ENCODE data around the gene LRR1. TPM values are rescaled to one million over a fixed set of nuclear protein-coding genes. Genes with fewer than 3 reads are reported as not detected.
"Not testable (repeated sequence)": the region's sequence is repeated elsewhere in the genome, so short reads cannot be mapped to it uniquely, and the experiment has no call there.

The LRR1 gene
- total and polyA plus RNA-seq, 7 donors: 2.4 to 7.2 (median 4.9) TPM

DNA sequence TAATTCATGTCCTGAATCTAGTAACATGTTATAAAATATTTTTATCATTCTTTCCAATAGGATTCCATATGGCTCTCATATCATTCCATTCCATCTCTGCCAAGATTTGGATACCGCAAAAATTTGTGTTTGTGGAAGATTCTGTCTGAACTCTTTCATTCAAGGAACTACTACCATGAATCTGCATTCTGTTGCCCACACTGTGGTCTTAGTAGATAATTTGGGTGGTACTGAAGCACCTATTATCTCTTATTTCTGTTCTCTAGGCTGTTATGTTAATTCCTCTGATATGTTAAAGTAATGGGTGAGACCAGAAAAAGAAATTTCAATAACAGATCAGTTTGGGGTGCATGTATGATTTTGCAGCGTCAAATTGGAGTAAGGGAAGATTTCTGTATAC, 15.5 kb downstream of the LRR1 start:
- Histone ChIP-seq H3K9me3 (no peaks in the 10 kb centered on the region), H3K27ac (no peak overlapping the region), H3K36me3 (ENCODE audit: insufficient read depth in 1 of 2, low read depth in 1 of 2) (peaks cover 0 to 24% of the 10 kb centered on the region in 2 donors), H3K4me1 (peaks cover 13% of the 10 kb centered on the region), H3K27me3 (ENCODE audit: insufficient read depth in 3 of 3, low read length in 2 of 3) (no peaks in the 10 kb centered on the region), H3K4me3 (no peak overlapping the region)
- WGBS, 3 donors: 98 to 99% (median 98%) methylated on average over 2 of the region's 2 CpGs
- intact Hi-C loops (cut with DNase I): no loop called here
- TF ChIP-seq, protein P1, sequence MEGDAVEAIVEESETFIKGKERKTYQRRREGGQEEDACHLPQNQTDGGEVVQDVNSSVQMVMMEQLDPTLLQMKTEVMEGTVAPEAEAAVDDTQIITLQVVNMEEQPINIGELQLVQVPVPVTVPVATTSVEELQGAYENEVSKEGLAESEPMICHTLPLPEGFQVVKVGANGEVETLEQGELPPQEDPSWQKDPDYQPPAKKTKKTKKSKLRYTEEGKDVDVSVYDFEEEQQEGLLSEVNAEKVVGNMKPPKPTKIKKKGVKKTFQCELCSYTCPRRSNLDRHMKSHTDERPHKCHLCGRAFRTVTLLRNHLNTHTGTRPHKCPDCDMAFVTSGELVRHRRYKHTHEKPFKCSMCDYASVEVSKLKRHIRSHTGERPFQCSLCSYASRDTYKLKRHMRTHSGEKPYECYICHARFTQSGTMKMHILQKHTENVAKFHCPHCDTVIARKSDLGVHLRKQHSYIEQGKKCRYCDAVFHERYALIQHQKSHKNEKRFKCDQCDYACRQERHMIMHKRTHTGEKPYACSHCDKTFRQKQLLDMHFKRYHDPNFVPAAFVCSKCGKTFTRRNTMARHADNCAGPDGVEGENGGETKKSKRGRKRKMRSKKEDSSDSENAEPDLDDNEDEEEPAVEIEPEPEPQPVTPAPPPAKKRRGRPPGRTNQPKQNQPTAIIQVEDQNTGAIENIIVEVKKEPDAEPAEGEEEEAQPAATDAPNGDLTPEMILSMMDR (IDR thresholded peaks at IDR 0.05): no peak
- ATAC-seq (no peak), DNase-seq (no peak)

DNA sequence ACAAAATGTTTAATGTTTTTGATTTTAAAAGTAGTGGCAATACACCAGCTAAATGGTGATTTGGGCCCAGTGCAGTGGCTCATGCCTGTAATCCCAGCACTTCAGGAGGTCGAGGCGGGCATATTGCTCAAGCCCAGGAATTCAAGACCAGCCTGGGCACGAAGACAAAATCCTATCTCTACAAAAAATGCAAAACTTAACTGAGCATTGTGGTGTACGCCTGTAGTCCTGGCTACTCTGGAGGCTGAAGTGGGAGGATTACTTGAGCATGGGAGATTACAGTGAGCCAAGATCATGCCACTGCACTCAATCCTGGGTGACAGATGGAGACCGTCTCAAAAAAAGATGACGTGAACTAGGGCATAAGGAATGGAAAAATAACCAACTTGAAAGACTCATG, 17.0 kb downstream of the LRR1 start:
- Histone ChIP-seq H3K27ac (no peak overlapping the region), H3K27me3 (ENCODE audit: insufficient read depth in 3 of 3, low read length in 2 of 3) (no peaks in the 10 kb centered on the region), H3K4me3 (no peak overlapping the region), H3K36me3 (ENCODE audit: insufficient read depth in 1 of 2, low read depth in 1 of 2) (peaks cover 0 to 24% of the 10 kb centered on the region in 2 donors), H3K9me3 (no peaks in the 10 kb centered on the region), H3K4me1 (peaks cover 17% of the 10 kb centered on the region)
- intact Hi-C loops (cut with DNase I): no loop called here
- DNase-seq: no peak
- 92 to 97% (median 93%) methylated on average over 6 of the region's 6 CpGs for WGBS, 3 donors
- TF ChIP-seq, protein P1 (IDR thresholded peaks at IDR 0.05): no peak
- no peak for ATAC-seq

DNA sequence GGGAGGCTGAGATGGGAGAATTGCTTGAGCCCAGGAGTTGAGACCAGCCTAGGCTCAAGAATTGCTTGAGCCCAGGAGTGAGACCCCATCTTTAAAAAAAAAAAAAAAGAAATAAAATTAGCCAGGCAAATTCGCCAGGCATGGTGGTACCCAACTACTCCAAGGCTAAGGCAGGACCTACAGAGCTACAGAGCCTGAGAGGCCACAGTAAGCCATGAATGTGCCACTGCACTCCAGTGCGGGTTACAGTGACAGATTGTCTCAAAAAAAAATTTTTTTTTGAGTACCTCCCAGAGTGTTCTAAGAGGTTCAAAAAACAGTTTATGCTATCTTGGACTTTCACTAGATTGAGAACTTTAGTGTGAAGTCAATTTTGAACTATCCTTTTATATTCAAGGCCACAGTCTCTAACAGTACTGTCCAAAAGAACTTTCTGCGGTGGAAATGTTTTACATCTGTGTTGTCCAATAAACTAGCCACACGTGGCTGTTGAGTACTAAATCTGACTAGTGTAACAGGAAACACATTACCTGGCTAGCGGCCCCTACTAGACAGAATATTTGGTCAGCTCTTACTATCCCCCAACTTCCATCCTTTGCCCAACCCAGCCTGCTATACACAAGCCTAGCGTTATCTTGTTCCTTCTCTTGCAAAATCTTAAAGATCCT, 19.2 kb downstream of the LRR1 start:
- peaks cover 0 to 24% of the 10 kb centered on the region in 2 donors for H3K36me3 ChIP-seq (ENCODE audit: insufficient read depth in 1 of 2, low read depth in 1 of 2)
- intact Hi-C loops (cut with DNase I): no loop called here
- H3K4me1 ChIP-seq: peaks cover 33% of the 10 kb centered on the region
- H3K9me3 ChIP-seq: no peaks in the 10 kb centered on the region
- TF ChIP-seq, protein P1 (IDR thresholded peaks at IDR 0.05): no peak
- no peaks in the 10 kb centered on the region for H3K27me3 ChIP-seq (ENCODE audit: insufficient read depth in 3 of 3, low read length in 2 of 3)
- no peak overlapping the region for H3K27ac ChIP-seq
- ATAC-seq (no peak), DNase-seq (no peak)
- no peak overlapping the region for H3K4me3 ChIP-seq
- WGBS, 3 donors: 85 to 90% (median 89%) methylated on average over 6 of the region's 6 CpGs

DNA sequence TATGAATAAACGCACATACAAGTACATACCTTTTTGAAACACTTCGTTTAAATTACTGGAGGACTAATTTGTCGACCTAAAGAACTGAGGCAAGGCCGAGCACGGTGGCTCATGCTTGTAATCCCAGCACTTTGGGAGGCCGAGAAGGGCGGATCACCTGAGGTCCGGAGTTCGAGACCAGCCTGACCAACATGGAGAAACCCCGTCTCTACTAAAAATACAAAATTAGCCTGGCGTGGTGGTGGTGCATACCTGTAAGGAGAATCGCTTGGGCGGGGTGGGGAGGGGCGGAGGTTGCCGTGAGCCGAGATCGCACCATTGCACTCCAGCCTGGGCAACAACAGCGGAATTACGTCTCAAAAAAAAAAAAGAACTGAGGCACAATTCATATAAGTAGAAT, 20.5 kb downstream of the LRR1 start:
- Histone ChIP-seq H3K4me3 (peak overlapping the region; percentile 80), H3K4me1 (peaks cover 44% of the 10 kb centered on the region), H3K36me3 (ENCODE audit: insufficient read depth in 1 of 2, low read depth in 1 of 2) (peaks cover 0 to 21% of the 10 kb centered on the region in 2 donors), H3K27ac (peak overlapping the region; percentile 96)
- H3K9me3 ChIP-seq; DNase-seq; ATAC-seq; intact Hi-C loops (cut with DNase I); H3K27me3 ChIP-seq (ENCODE audit: insufficient read depth in 3 of 3, low read length in 2 of 3): not testable (repeated sequence)
- 68 to 74% (median 73%) methylated on average over 19 of the region's 19 CpGs for WGBS, 3 donors

DNA sequence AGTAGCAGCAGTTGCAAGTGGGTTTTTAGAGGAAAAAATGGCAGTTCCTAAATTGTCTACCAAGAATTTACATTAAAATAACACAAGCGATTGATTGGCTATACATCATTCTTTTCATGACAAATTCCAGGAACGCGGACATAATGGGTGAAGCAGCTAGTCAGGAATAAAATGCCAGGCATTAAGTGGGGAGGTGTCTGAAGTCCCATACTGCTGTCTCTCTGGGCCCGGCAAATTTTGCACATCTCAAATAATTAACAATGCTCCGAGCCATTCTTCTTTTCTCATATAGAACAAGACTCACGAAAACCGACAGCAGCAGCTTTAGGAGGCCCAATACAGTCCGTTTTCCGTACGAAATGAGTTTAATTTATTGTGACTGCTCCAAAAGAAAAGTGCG, 21.0 kb downstream of the LRR1 start:
- 1 to 2% (median 1%) methylated on average over 11 of the region's 11 CpGs for WGBS, 3 donors
- H3K36me3 ChIP-seq (ENCODE audit: insufficient read depth in 1 of 2, low read depth in 1 of 2): peaks cover 0 to 19% of the 10 kb centered on the region in 2 donors
- no peak for DNase-seq
- peak overlapping the region; percentile 96 for H3K27ac ChIP-seq
- ATAC-seq: no peak
- peak overlapping the region; percentile 80 for H3K4me3 ChIP-seq
- peaks cover 46% of the 10 kb centered on the region for H3K4me1 ChIP-seq
- no peaks in the 10 kb centered on the region for H3K9me3 ChIP-seq
- no peaks in the 10 kb centered on the region for H3K27me3 ChIP-seq (ENCODE audit: insufficient read depth in 3 of 3, low read length in 2 of 3)
- intact Hi-C loops (cut with DNase I): loop anchor here (5.0 to 10.0 kb wide), 2 partner anchors 32 to 495 kb away; partner anchors contain the start of genes RPS29 (in 1 of the 2) and VCPKMT (in 1 of the 2)
- TF ChIP-seq, protein P1 (IDR thresholded peaks at IDR 0.05): no peak
